A549 (cell line): ENCODE measurements around the gene CERS6. TPM values are rescaled to one million over a fixed set of nuclear protein-coding genes. Genes with fewer than 3 reads are reported as not detected.

ENCODE experiments used
- ATAC-seq, 2 experiments: fragments of 200-7000 bp in 1 of 2; fragments of >200 bp in 1 of 2; cut with Nextera tagmentation in 1 of 2; cut with Tn5 transposase in 1 of 2; 3 replicates each; pipeline versions ENCODE4 v1.8.0 to v1.9.1; 2018 to 2020; ENCODE audit warnings: mild to moderate bottlenecking in 1 of 2, moderate library complexity in 1 of 2
- CTCF ChIA-PET: fragments of 300-600 bp; sonication (Branson Sonifier 250); formaldehyde crosslinking; extraction: SDS; loops from one replicate; lab custom pipeline; 2021; ENCODE audit warnings: antibody characterized with exemption, inconsistent platforms; lab: Yijun Ruan, JAX
- POLR2A ChIA-PET: fragments of 350-600 bp; formaldehyde crosslinking; extraction: SDS; loops from one replicate; lab custom pipeline; 2021; ENCODE audit warnings: antibody characterized with exemption, inconsistent platforms; lab: Yijun Ruan, JAX
- DNase-seq, 2 experiments: peaks; one replicate each; pipeline versions ENCODE4 v3.0.0 to v3.0.0-alpha.2; 2011 to 2016; ENCODE audit warnings: low read depth in 1 of 2, low spot score in 1 of 2
- FAIRE-seq: peaks from 2 replicates; lab custom pipeline; 2011; peaks lifted over from hg19 to GRCh38; lab: Jason Lieb, UNC
- H3K27ac ChIP-seq, 2 experiments: fragments of >200 bp; sonication (Bioruptor Twin); formaldehyde crosslinking; 3 replicates each; pipeline ENCODE4 v1.5.1; 2016 to 2017
- H3K4me1 ChIP-seq: fragments of >200 bp; sonication (Bioruptor Twin); formaldehyde crosslinking; 3 replicates; pipeline ENCODE4 v1.6.1; 2016
- H3K4me2 ChIP-seq: fragments of >200 bp; sonication (Bioruptor Twin); formaldehyde crosslinking; 3 replicates; pipeline ENCODE4 v1.6.1; 2016
- H3K4me3 ChIP-seq: fragments of >200 bp; sonication (Bioruptor Twin); formaldehyde crosslinking; 3 replicates; pipeline ENCODE4 v1.5.1; 2016
- H3K9me3 ChIP-seq: fragments of >200 bp; sonication (Bioruptor Twin); formaldehyde crosslinking; 3 replicates; pipeline ENCODE4 v1.6.1; 2016
- ATOH8 ChIP-seq: fragments of 250-450 bp; sonication (Bioruptor Pico); IDR thresholded peaks from 2 replicates; pipeline ENCODE4 v1.5.0; 2020; ENCODE audit warnings: low read depth, mild to moderate bottlenecking, moderate library complexity
- E2F6 ChIP-seq: IDR thresholded peaks from 2 replicates; pipeline ENCODE4 v1.6.1; 2012; ENCODE audit warnings: low read depth, borderline replicate concordance
- EP300 ChIP-seq, 2 experiments: fragments of >200 bp; sonication (Bioruptor Twin); formaldehyde crosslinking; IDR thresholded peaks; 2 replicates in 1 of 2; 3 replicates in 1 of 2; pipeline ENCODE4 v1.6.1; 2016 to 2017
- FOSL2 ChIP-seq, 2 experiments: fragments of 450-650 bp in 1 of 2; fragments of >200 bp in 1 of 2; sonication (Bioruptor Twin) in 1 of 2; formaldehyde crosslinking; IDR thresholded peaks; 2 replicates each; pipeline versions ENCODE4 v1.5.0 to v1.6.1; 2016 to 2020; ENCODE audit warnings: mild to moderate bottlenecking in 1 of 2, moderate library complexity in 1 of 2
- HMGXB4 ChIP-seq: fragments of 250-450 bp; sonication (Bioruptor Pico); IDR thresholded peaks from 2 replicates; pipeline ENCODE4 v1.5.0; 2021; ENCODE audit warnings: mild to moderate bottlenecking, moderate library complexity, borderline replicate concordance
- HOXA7 ChIP-seq: fragments of 250-450 bp; sonication (Bioruptor Pico); IDR thresholded peaks from 2 replicates; pipeline ENCODE4 v1.5.0; 2020; ENCODE audit warnings: mild to moderate bottlenecking, moderate library complexity
- HOXB5 ChIP-seq: fragments of 250-450 bp; sonication (Bioruptor Pico); IDR thresholded peaks from 2 replicates; pipeline ENCODE4 v1.5.0; 2020; ENCODE audit warnings: mild to moderate bottlenecking, moderate library complexity
- JUN ChIP-seq, 2 experiments: fragments of >200 bp; sonication (Bioruptor Twin); formaldehyde crosslinking; IDR thresholded peaks; 2 replicates in 1 of 2; 3 replicates in 1 of 2; pipeline ENCODE4 v1.6.1; 2016 to 2017
- MAFK ChIP-seq: fragments of 450-650 bp; IDR thresholded peaks from 2 replicates; pipeline ENCODE4 v1.6.1; 2014; ENCODE audit not compliant: partially characterized antibody
- MAZ ChIP-seq: fragments of 150-350 bp; IDR thresholded peaks from 2 replicates; pipeline ENCODE4 v1.6.1; 2014; ENCODE audit warnings: antibody characterized with exemption, low read depth, low read length, borderline replicate concordance
- NFE2L2 ChIP-seq: fragments of 150-350 bp; conservative IDR thresholded peaks from 2 replicates; pipeline ENCODE4 v1.6.1; 2014; ENCODE audit warnings: low read length
- RAD21 ChIP-seq, 2 experiments: fragments of >200 bp in 1 of 2; sonication (Bioruptor Twin) in 1 of 2; formaldehyde crosslinking in 1 of 2; IDR thresholded peaks in 1 of 2; conservative IDR thresholded peaks in 1 of 2; 2 replicates in 1 of 2; 3 replicates in 1 of 2; pipeline ENCODE4 v1.6.1; 2012 to 2018; ENCODE audit warnings: inconsistent platforms in 1 of 2
- REST ChIP-seq: fragments of 200-600 bp; sonication (generic); IDR thresholded peaks from 2 replicates; pipeline ENCODE4 v1.6.1; 2016; ENCODE audit warnings: antibody characterized with exemption, mild to moderate bottlenecking, moderate library complexity
- SMC3 ChIP-seq: fragments of >200 bp; sonication (Bioruptor Twin); formaldehyde crosslinking; IDR thresholded peaks from 3 replicates; pipeline ENCODE4 v1.6.1; 2018; ENCODE audit warnings: inconsistent platforms
- SREBF2 ChIP-seq: fragments of 450-650 bp; IDR thresholded peaks from 2 replicates; pipeline ENCODE4 v1.6.1; 2014; ENCODE audit warnings: mild to moderate bottlenecking, moderate library complexity
- TP53 ChIP-seq: fragments of 250-450 bp; sonication (Bioruptor Pico); IDR thresholded peaks from 2 replicates; pipeline ENCODE4 v1.5.0; 2021; ENCODE audit warnings: mild to moderate bottlenecking, moderate library complexity
- ZC3H11A ChIP-seq: fragments of 450-650 bp; IDR thresholded peaks from 2 replicates; pipeline ENCODE4 v1.6.1; 2014; ENCODE audit warnings: antibody characterized with exemption, mild to moderate bottlenecking
- WGBS: methylation state at CpG from one replicate; pipeline ENCODE4 v1.1.6; 2017; ENCODE audit errors: missing lambda C conversion rate; 5-methylcytosine and 5-hydroxymethylcytosine counted together
- polyA plus RNA-seq, 4 experiments: library from polyadenylated mRNA; depleted of rRNA in 3 of 4; stranded (reverse); fragments of >200 nt; fragmentation: RNase III in 1 of 4; extraction: RNeasy Plus Mini Kit Qiagen cat#74134 plus additional on column Dnase treatment in 1 of 4; gene quantifications; 2 replicates in 3 of 4; 3 replicates in 1 of 4; pipeline ENCODE4 v1.2.3, GENCODE V29; 2011 to 2017

CERS6 gene
- polyA plus RNA-seq, 2 of the 4 experiments (the other 2 are of a cell fraction): 12.0 to 16.9 TPM

DNA sequence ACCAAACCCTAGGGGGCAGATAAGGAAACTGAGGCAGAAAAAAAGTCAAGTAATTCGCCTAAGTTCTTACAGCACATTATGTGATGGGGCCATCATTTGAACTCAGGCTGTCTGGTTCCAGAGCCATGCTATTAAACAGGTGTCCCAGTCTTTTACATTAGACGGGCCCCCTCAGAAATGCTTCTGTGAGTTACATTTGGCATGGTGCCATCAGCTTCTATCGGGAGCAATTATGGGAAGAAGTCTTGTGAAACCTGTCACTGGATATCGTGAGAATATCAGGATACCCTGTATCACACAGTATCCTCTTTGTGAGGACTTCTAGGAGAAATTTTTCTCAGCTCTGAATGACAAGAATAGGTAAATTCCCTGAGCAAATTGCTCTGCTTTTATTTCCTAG, 202.6 kb downstream of the CERS6 start:
- FAIRE-seq (no peak), ATAC-seq (no peak), DNase-seq (no peak)
- Histone ChIP-seq H3K4me3 (no peak overlapping the region), H3K4me1 (no peaks in the 10 kb centered on the region), H3K4me2 (no peak overlapping the region), H3K27ac (no peak overlapping the region), H3K9me3 (no peaks in the 10 kb centered on the region)
- ChIA-PET CTCF (no interaction called here), POLR2A (no interaction called here)
- whole genome bisulfite sequencing: 77% methylated on average over 4 of the region's 4 CpGs
- TF ChIP-seq TP53 (no peak), ZC3H11A (no peak), ATOH8 (CRISPR knock-in tag) (no peak), EP300 (IDR thresholded peaks at IDR 0.05) (no peak), JUN (IDR thresholded peaks at IDR 0.05) (no peak), MAZ (no peak)

- DNase-seq (no peak), FAIRE-seq (no peak), ATAC-seq (no peak)
- POLR2A ChIA-PET: no interaction called here
- Histone ChIP-seq H3K4me2 (no peak overlapping the region), H3K9me3 (no peaks in the 10 kb centered on the region), H3K4me1 (no peaks in the 10 kb centered on the region), H3K4me3 (no peak overlapping the region), H3K27ac (no peak overlapping the region)
- CTCF ChIA-PET: interaction anchor here (0.7 to 1.0 kb wide), 2 partner anchors 9 to 91 kb away, joined by 3 read pairs; no protein-coding TSS in a partner anchor
- TF ChIP-seq ZC3H11A (no peak), HOXB5 (no peak), REST (no peak), HMGXB4 (no peak), JUN (IDR thresholded peaks at IDR 0.05) (no peak), FOSL2 (IDR thresholded peaks at IDR 0.05) (no peak), FOSL2 (CRISPR knock-in tag; IDR thresholded peaks at IDR 0.05) (no peak), EP300 (IDR thresholded peaks at IDR 0.05) (no peak), RAD21 (conservative IDR thresholded peaks at IDR 0.05 in 1 of 2, IDR thresholded peaks at IDR 0.05 in 1 of 2) (no peak), E2F6 (no peak), HOXA7 (no peak), SREBF2 (no peak), SMC3 (no peak), MAFK (no peak), NFE2L2 (no peak)
- 85% methylated on average over 9 of the region's 9 CpGs for WGBS
These were observed 205.1 kb downstream of the CERS6 start for GRCh38 chr2:168660870-168661862.
